ENCODE data around the gene DCST2.
A peak's percentile ranks its signal among the peaks of the same experiment; 100 is the strongest.

DCST2 gene

GRCh38 chr1:155026588-155026987 lies 7.0 kb downstream of the DCST2 start:
- DNase-seq (ENCODE audit: low read depth in 2 of 2) = no peak

GRCh38 chr1:155026154-155026553 lies 7.4 kb downstream of the DCST2 start:
- DNase-seq (ENCODE audit: low read depth in 2 of 2) = no peak

GRCh38 chr1:155024315-155024714 lies 9.3 kb downstream of the DCST2 start:
- no peak for DNase-seq (ENCODE audit: low read depth in 2 of 2)

- no peak for DNase-seq (ENCODE audit: low read depth in 2 of 2)
These were observed 10.0 kb downstream of the DCST2 start for GRCh38 chr1:155023627-155024026.

- no peak for DNase-seq (ENCODE audit: low read depth in 2 of 2)
These were observed 10.7 kb downstream of the DCST2 start for GRCh38 chr1:155022927-155023236.

GRCh38 chr1:155022136-155022926 lies 11.2 kb downstream of the DCST2 start:
- DNase-seq (ENCODE audit: low read depth in 2 of 2) = no peak

- DNase-seq (ENCODE audit: low read depth in 2 of 2) = no peak
These were observed 14.0 kb downstream of the DCST2 start for GRCh38 chr1:155019377-155020245.

- no peak for DNase-seq (ENCODE audit: low read depth in 2 of 2)
These were observed 14.8 kb downstream of the DCST2 start for GRCh38 chr1:155018617-155019348.

GRCh38 chr1:155017946-155018316 lies 15.7 kb downstream of the DCST2 start:
- DNase-seq (ENCODE audit: low read depth in 2 of 2) = no peak

- peak; percentile 85 to 87 for DNase-seq (ENCODE audit: low read depth in 2 of 2)
These were observed 16.3 kb downstream of the DCST2 start for GRCh38 chr1:155017041-155017945.

- DNase-seq (ENCODE audit: low read depth in 2 of 2) = no peak
These were observed 17.2 kb downstream of the DCST2 start for GRCh38 chr1:155016231-155016831.

GRCh38 chr1:155015527-155016230 lies 17.9 kb downstream of the DCST2 start:
- DNase-seq (ENCODE audit: low read depth in 2 of 2) = no peak

GRCh38 chr1:155014709-155015508 lies 18.7 kb downstream of the DCST2 start:
- DNase-seq (ENCODE audit: low read depth in 2 of 2) = no peak

GRCh38 chr1:155013632-155014031 lies 19.9 kb downstream of the DCST2 start:
- no peak for DNase-seq (ENCODE audit: low read depth in 2 of 2)

GRCh38 chr1:155012776-155013602 lies 20.6 kb downstream of the DCST2 start:
- no peak for DNase-seq (ENCODE audit: low read depth in 2 of 2)

- DNase-seq (ENCODE audit: low read depth in 2 of 2) = no peak
These were observed 21.5 kb downstream of the DCST2 start for GRCh38 chr1:155012026-155012546.

- no peak for DNase-seq (ENCODE audit: low read depth in 2 of 2)
These were observed 22.1 kb downstream of the DCST2 start for GRCh38 chr1:155011437-155012025.

GRCh38 chr1:155011004-155011416 lies 22.6 kb downstream of the DCST2 start:
- no peak for DNase-seq (ENCODE audit: low read depth in 2 of 2)
